Gastroesophageal sphincter (tissue), 4 donors: ENCODE data around the gene MFF. TPM values are rescaled to one million over a fixed set of nuclear protein-coding genes. Genes with fewer than 3 reads are reported as not detected.

Source experiments
- ATAC-seq: fragments of 150-250 bp; one replicate; pipeline ENCODE4 v1.9.1; 2016; ENCODE audit warnings: mild to moderate bottlenecking, moderate library complexity
- H3K27ac ChIP-seq, 4 donors: fragments of 200-600 bp; sonication (generic) in 3 of 4; 1 replicate in 3 of 4; 2 replicates in 1 of 4; pipeline ENCODE4 v1.5.1; 2016 to 2019
- H3K27me3 ChIP-seq: fragments of 200-600 bp; sonication (generic); one replicate; pipeline ENCODE4 v1.5.1; 2019
- H3K36me3 ChIP-seq, 2 donors: fragments of 200-600 bp; sonication (generic); one replicate each; pipeline ENCODE4 v1.5.1; 2019; ENCODE audit warnings: control low read depth in 1 of 2
- H3K4me1 ChIP-seq, 3 donors: fragments of 200-600 bp; sonication (generic); 1 replicate in 2 of 3; 2 replicates in 1 of 3; pipeline ENCODE4 v1.5.1; 2016 to 2019; ENCODE audit warnings: control low read depth in 2 of 3
- H3K4me3 ChIP-seq, 2 donors: fragments of 200-600 bp; sonication (generic); one replicate each; pipeline ENCODE4 v1.5.1; 2019; ENCODE audit warnings: mild to moderate bottlenecking in 1 of 2, moderate library complexity in 1 of 2
- H3K9me3 ChIP-seq, 3 donors: fragments of 200-600 bp; sonication (generic); one replicate each; pipeline ENCODE4 v1.5.1; 2017 to 2019; ENCODE audit warnings: control low read depth in 2 of 3
- CTCF ChIP-seq, 4 experiments: fragments of 200-600 bp in 2 of 4; fragments of 450-650 bp in 2 of 4; sonication (generic) in 1 of 4; IDR thresholded peaks; one replicate each; pipeline ENCODE4 v1.5.1; 2017 to 2019; ENCODE audit warnings: antibody characterized with exemption in 4 of 4, mild to moderate bottlenecking in 2 of 4, moderate library complexity in 2 of 4
- EP300 ChIP-seq: sonication (generic); formaldehyde crosslinking; IDR thresholded peaks from one replicate; pipeline ENCODE4 v1.6.1; 2017; ENCODE audit warnings: antibody characterized with exemption, mild to moderate bottlenecking
- POLR2A ChIP-seq, 2 donors: fragments of 450-650 bp; IDR thresholded peaks; one replicate each; pipeline ENCODE4 v1.6.1; 2017; ENCODE audit warnings: antibody characterized with exemption in 2 of 2, mild to moderate bottlenecking in 2 of 2, moderate library complexity in 1 of 2
- POLR2AphosphoS5 ChIP-seq: sonication (generic); formaldehyde crosslinking; IDR thresholded peaks from one replicate; pipeline ENCODE4 v1.6.1; 2017; ENCODE audit warnings: antibody characterized with exemption
- WGBS, 2 donors: methylation state at CpG; one replicate each; pipeline ENCODE4 v1.1.5; 2018; ENCODE audit warnings: low coverage in 1 of 2; 5-methylcytosine and 5-hydroxymethylcytosine counted together
- total RNA-seq, 4 donors: library from RNA; depleted of rRNA; stranded (reverse); fragments of >200 nt; gene quantifications; one replicate each; pipeline ENCODE4 v1.1.0, GENCODE V29; 2016

The MFF gene
- total RNA-seq, 4 donors from 2014 or later: 106 to 140 (median 118) TPM

DNA sequence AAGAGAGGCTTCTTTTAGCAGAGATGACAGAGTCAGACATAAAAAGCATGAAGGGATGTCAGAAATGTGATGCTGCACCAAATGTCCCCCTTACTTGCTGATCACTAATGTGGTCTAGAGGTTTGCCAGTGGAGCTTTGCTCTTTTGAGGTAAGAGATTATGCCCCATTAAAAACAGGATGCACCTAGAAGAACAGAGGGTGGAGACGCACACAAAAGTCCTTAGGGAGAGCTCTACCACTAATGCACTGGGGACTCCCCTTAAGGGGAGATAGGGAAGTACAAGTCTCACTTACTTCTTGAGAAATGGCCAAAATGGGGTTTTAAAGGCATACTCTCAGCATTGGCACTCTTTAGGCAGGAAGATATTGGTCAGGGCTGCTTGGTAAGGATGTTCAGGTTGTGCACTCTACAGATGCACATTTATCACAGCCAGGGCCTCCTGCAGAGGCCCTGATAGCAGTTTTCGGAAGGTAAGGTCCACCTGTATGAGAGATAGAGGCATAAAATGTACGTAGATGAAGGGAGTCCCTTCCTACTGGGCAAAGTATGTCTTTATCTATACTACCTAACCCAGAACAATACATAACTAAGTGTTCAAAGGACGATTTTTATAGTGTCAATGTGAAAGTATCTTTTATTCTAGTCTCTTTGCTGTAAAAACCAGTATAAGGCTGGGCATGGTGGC, 79.7 kb downstream of the MFF start:
- no peaks in the 10 kb centered on the region for H3K27me3 ChIP-seq
- H3K4me1 ChIP-seq: peaks cover 0 to 19% (median 5%) of the 10 kb centered on the region in 3 donors
- H3K9me3 ChIP-seq: no peaks in the 10 kb centered on the region
- ATAC-seq: no peak
- H3K27ac ChIP-seq: no peak overlapping the region
- TF ChIP-seq POLR2A (IDR thresholded peaks at IDR 0.05) (no peak), CTCF (IDR thresholded peaks at IDR 0.05) (no peak), EP300 (no peak), POLR2AphosphoS5 (no peak)
- H3K4me3 ChIP-seq: no peak overlapping the region
- H3K36me3 ChIP-seq: no peaks in the 10 kb centered on the region
- 74 to 77% methylated on average over 3 to 4 of the region's 4 CpGs for WGBS, 2 donors

DNA sequence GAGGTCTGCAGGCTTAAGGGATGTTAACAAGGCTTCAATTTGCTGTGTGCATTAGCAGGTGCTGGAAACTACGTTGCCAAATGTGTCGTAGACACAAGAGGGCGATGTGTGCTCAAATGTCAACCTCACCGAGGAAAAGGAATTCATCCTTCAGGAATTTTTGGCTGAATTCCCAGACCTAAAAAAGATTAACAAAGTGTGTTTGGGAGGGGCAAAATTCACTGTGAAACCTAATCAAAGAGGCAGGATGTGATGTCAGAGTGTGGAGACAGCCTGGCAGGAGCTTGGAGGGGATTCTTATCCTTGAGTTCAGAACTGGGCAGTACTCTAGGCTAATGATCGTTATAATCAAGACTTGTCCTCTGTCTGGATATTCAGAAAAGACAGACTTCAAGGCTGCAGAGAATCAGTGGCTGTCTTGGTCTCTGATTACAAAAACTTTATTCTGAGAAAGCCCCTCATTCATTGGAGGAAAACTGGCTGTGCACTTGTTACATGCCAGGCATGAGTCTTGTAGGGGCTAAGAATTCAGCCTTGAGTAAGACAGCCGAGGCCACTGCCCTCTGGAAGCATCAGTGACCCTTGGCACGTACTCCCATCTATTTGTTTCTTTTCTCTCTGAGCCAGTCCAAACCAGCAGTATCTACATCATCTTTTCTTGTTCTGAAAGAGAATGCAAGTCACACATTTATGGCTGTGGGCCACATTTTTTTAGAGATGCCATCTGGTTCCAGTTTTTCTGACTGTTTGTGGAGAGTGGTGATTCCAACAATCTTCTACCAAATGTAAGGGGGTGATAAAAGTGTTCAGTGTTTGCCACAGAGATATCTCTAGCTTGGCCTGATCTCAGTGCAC, 81.4 kb downstream of the MFF start:
- Histone ChIP-seq H3K9me3 (no peaks in the 10 kb centered on the region), H3K4me3 (no peak overlapping the region), H3K4me1 (peaks cover 0 to 19% (median 5%) of the 10 kb centered on the region in 3 donors), H3K27me3 (no peaks in the 10 kb centered on the region), H3K27ac (peak overlapping the region in 3 of 4 donors; percentile 61 to 79 (median 73)), H3K36me3 (no peaks in the 10 kb centered on the region)
- peak; percentile 36 to 76 (median 56) for TF ChIP-seq CTCF (IDR thresholded peaks at IDR 0.05)
- TF ChIP-seq POLR2A (IDR thresholded peaks at IDR 0.05): no peak
- TF ChIP-seq POLR2AphosphoS5: peak; percentile 76
- WGBS, 2 donors: 0 to 4% methylated on average over 2 to 7 of the region's 7 CpGs
- peak; percentile 81 for ATAC-seq

Other genes with a start within 250 kb of the MFF start
- gene COL4A4, start 161.0 kb upstream of the MFF start, total RNA-seq: 1 to 10 TPM; 5.0 to 5.5 (median 5.2) TPM
- gene COL4A3, start 160.6 kb upstream of the MFF start, total RNA-seq: 1 to 10 TPM; 2.7 to 8.9 (median 6.1) TPM
- not detected for gene TM4SF20, start 54.1 kb downstream of the MFF start, total RNA-seq
- gene SCYGR1, start 62.7 kb downstream of the MFF start, total RNA-seq: not detected
- gene AGFG1, start 146.9 kb downstream of the MFF start, total RNA-seq: 10 to 100 TPM; 26.0 to 73.1 (median 53.0) TPM